ENCODE measurements around the gene TRIP13. TPM values are rescaled to one million over a fixed set of nuclear protein-coding genes. Genes with fewer than 3 reads are reported as not detected.

Gene TRIP13
- total RNA-seq, 1 donor from 2014 or later = 3.9 TPM

GRCh38 chr5:963673-964531 is 71.2 kb downstream of the TRIP13 start:
- TF ChIP-seq CTCF (IDR thresholded peaks at IDR 0.05; ENCODE audit: partially characterized antibody, unreplicated experiment) = no peak
- DNase-seq = peak; percentile 15
- peak overlapping the region; percentile 84 for H3K27ac Mint-ChIP-seq (ENCODE audit: unreplicated experiment)
- peaks cover 10% of the 10 kb centered on the region for H3K27me3 Mint-ChIP-seq (ENCODE audit: unreplicated experiment)
- no peaks in the 10 kb centered on the region for H3K36me3 Mint-ChIP-seq (ENCODE audit: unreplicated experiment)
- peaks cover 4% of the 10 kb centered on the region for H3K9me3 Mint-ChIP-seq (ENCODE audit: unreplicated experiment)
- H3K4me3 Mint-ChIP-seq (ENCODE audit: unreplicated experiment) = peak overlapping the region; percentile 64
- H3K4me1 Mint-ChIP-seq (ENCODE audit: low read depth, unreplicated experiment) = peaks cover 30% of the 10 kb centered on the region

- Mint-ChIP-seq H3K36me3 (ENCODE audit: unreplicated experiment) (no peaks in the 10 kb centered on the region), H3K4me3 (ENCODE audit: unreplicated experiment) (no peak overlapping the region), H3K4me1 (ENCODE audit: low read depth, unreplicated experiment) (peaks cover 39% of the 10 kb centered on the region), H3K9me3 (ENCODE audit: unreplicated experiment) (peaks cover 7% of the 10 kb centered on the region), H3K27me3 (ENCODE audit: unreplicated experiment) (peaks cover 10% of the 10 kb centered on the region), H3K27ac (ENCODE audit: unreplicated experiment) (peak overlapping the region; percentile 17)
- no peak for DNase-seq
- TF ChIP-seq CTCF (IDR thresholded peaks at IDR 0.05; ENCODE audit: partially characterized antibody, unreplicated experiment) = no peak
Measured at GRCh38 chr5:964821-965220, 72.1 kb downstream of the TRIP13 start.

- Mint-ChIP-seq H3K9me3 (ENCODE audit: unreplicated experiment) (peaks cover 7% of the 10 kb centered on the region), H3K27me3 (ENCODE audit: unreplicated experiment) (peaks cover 7% of the 10 kb centered on the region), H3K4me1 (ENCODE audit: low read depth, unreplicated experiment) (peaks cover 40% of the 10 kb centered on the region), H3K4me3 (ENCODE audit: unreplicated experiment) (no peak overlapping the region), H3K36me3 (ENCODE audit: unreplicated experiment) (no peaks in the 10 kb centered on the region), H3K27ac (ENCODE audit: unreplicated experiment) (no peak overlapping the region)
- no peak for TF ChIP-seq CTCF (IDR thresholded peaks at IDR 0.05; ENCODE audit: partially characterized antibody, unreplicated experiment)
- DNase-seq = no peak
Measured at GRCh38 chr5:965604-966344, 73.1 kb downstream of the TRIP13 start.

- H3K4me1 Mint-ChIP-seq (ENCODE audit: low read depth, unreplicated experiment) = peaks cover 38% of the 10 kb centered on the region
- no peak for TF ChIP-seq CTCF (IDR thresholded peaks at IDR 0.05; ENCODE audit: partially characterized antibody, unreplicated experiment)
- DNase-seq = no peak
- peaks cover 7% of the 10 kb centered on the region for H3K27me3 Mint-ChIP-seq (ENCODE audit: unreplicated experiment)
- H3K9me3 Mint-ChIP-seq (ENCODE audit: unreplicated experiment) = peaks cover 7% of the 10 kb centered on the region
- H3K4me3 Mint-ChIP-seq (ENCODE audit: unreplicated experiment) = no peak overlapping the region
- H3K27ac Mint-ChIP-seq (ENCODE audit: unreplicated experiment) = no peak overlapping the region
- peaks cover 4% of the 10 kb centered on the region for H3K36me3 Mint-ChIP-seq (ENCODE audit: unreplicated experiment)
Measured at GRCh38 chr5:966345-966710, 73.6 kb downstream of the TRIP13 start.

GRCh38 chr5:966941-967340 is 74.3 kb downstream of the TRIP13 start:
- DNase-seq = no peak
- Mint-ChIP-seq H3K4me3 (ENCODE audit: unreplicated experiment) (no peak overlapping the region), H3K9me3 (ENCODE audit: unreplicated experiment) (peaks cover 7% of the 10 kb centered on the region), H3K27me3 (ENCODE audit: unreplicated experiment) (peaks cover 7% of the 10 kb centered on the region), H3K27ac (ENCODE audit: unreplicated experiment) (no peak overlapping the region), H3K4me1 (ENCODE audit: low read depth, unreplicated experiment) (peaks cover 36% of the 10 kb centered on the region), H3K36me3 (ENCODE audit: unreplicated experiment) (peaks cover 9% of the 10 kb centered on the region)
- no peak for TF ChIP-seq CTCF (IDR thresholded peaks at IDR 0.05; ENCODE audit: partially characterized antibody, unreplicated experiment)

All from glutamatergic neuron (in vitro differentiated cells).